Gastroesophageal sphincter (tissue), 2 donors: ENCODE results near the gene RAP1GDS1.

Experiments
- EP300 ChIP-seq: sonication (generic); formaldehyde crosslinking; IDR thresholded peaks from one replicate; pipeline ENCODE4 v1.6.1; 2017; ENCODE audit warnings: antibody characterized with exemption, mild to moderate bottlenecking
- POLR2A ChIP-seq, 2 donors: fragments of 450-650 bp; IDR thresholded peaks; one replicate each; pipeline ENCODE4 v1.6.1; 2017; ENCODE audit warnings: antibody characterized with exemption in 2 of 2, mild to moderate bottlenecking in 2 of 2, moderate library complexity in 1 of 2

DNA sequence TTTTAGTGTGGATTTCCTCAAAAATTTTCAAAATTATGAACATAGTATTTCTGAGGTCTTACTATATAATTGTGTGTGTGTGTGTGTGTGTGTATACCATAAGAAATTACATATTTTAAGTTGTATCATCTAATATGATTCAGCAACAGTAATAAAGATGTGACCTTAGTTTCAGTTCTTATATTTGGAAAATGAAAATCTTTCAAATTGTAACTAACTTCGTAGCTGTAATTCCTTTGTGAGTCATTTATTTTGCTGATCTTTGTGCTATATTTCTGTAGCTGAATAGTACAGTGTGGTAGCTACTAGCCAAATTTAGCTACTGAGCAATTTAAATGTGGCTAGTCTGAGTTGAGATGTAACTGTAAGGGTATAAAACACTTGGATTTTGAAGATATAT lies 116.4 kb downstream of the RAP1GDS1 start:
- TF ChIP-seq POLR2A (IDR thresholded peaks at IDR 0.05) (no peak), EP300 (no peak)
